NCI-H1092 treated with DMSO at 0.1 percent for 48 hours (cell line): ENCODE measurements around the gene ASS1.
A peak's percentile ranks its signal among the peaks of the same experiment; 100 is the strongest.
"Not testable (repeated sequence)": the region's sequence is repeated elsewhere in the genome, so short reads cannot be mapped to it uniquely, and the experiment has no call there.

Experiments
- DNase-seq: peaks from one replicate; lab custom pipeline; 2025; lab: John Stamatoyannopoulos, UW

ASS1 gene

DNA sequence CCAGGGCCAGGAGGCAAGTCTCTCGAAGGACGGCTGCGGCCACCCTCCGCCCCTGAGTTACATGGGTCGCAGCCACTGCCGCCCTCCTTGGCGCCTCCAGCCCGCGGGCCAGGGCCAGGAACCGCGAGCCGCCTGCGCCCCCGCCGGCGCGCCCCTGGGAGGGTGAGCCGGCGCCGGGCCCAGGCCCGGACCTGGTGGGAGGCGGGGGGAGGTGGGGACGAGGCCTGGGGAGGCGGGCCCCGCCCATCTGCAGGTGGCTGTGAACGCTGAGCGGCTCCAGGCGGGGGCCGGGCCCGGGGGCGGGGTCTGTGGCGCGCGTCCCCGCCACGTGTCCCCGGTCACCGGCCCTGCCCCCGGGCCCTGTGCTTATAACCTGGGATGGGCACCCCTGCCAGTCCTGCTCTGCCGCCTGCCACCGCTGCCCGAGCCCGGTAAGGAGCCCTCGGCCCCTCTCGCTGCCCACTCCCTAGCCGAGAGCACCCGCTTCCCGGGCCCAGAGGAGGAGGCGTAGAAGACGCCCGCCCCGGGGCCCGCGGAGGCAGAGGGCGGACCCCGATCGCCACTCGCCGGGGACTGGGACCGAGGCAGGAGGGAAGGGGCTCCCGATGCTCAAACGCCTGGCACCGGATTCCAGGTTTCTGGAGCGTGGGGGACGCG lies at the start of gene ASS1:
ASS1 (plus strand) TSS at position 397 of the 657 bp plus-strand sequence. CDS start 7,268 bp downstream, outside the sequence.
- peak; percentile 20 for DNase-seq

DNA sequence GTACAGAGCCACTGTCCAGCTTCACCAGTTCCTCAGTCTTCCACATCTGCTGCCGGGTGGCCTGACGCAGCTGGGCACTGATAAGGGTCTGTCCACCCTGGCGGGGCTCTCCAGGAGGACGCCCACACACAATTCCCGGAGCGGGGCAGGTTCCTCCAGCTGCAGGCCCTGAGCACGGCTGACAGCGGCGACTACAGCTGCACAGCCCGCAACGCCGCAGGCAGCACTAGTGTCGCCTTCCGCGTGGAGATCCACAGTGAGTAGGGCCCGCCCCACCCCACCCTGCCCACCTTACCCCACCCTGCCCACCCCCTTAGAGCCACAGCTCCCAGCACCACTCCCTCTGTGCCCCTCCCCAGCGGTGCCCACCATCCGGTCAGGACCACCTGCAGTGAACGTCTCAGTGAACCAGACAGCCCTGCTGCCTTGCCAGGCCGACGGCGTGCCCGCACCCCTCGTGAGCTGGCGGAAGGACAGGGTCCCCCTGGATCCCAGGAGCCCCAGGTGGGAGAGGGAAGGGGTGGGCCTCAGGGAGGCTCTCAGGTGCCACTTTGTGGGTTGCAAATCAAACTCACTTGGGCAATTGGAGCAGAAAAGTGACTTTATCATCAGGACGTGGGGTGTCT lies 48.8 kb upstream of the ASS1 start:
- no peak for DNase-seq

DNA sequence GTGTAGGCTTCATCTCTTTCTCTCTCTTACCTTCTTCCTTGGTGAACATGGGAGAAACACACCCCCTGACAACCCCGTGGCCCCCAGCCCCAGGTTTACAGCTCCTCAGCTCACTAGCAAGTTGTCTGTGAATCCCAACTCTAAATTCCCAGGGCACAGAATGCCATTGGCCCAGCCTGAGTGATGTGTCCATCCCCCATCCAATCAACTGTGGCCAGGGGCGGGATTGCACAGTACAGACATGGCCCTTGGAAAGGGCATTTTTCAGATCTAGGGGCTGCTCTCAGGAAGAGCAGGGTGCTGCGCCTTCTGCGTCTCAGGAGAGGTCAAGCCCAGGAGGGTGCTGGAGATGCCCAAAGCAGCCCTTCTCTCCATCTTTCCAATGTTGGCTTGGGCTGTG lies 48.2 kb upstream of the ASS1 start:
- DNase-seq = no peak

- no peak for DNase-seq
Observed at GRCh38 chr9:130398487-130399240, 46.1 kb upstream of the ASS1 start.

GRCh38 chr9:130399768-130400167 lies 45.0 kb upstream of the ASS1 start:
- DNase-seq = no peak

DNA sequence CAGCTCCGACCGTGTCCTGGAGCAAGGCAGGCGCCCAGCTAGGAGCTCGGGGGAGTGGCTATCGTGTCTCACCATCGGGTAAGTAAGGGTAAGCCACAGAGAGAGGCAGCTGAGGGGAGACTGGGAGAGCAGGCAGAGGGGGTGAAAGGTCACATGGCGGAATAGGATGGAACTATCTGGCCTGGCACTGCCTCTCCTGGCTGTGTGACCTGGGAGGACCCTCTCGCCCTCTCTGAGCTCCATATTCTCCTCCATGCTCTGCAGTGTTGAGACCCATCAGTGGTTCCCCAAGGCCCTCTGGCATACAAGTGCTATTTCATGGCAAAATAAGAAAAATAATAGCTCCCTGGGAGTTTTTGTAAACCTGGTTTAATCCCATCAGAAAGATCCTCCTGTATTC lies 43.9 kb upstream of the ASS1 start:
- DNase-seq = no peak

DNA sequence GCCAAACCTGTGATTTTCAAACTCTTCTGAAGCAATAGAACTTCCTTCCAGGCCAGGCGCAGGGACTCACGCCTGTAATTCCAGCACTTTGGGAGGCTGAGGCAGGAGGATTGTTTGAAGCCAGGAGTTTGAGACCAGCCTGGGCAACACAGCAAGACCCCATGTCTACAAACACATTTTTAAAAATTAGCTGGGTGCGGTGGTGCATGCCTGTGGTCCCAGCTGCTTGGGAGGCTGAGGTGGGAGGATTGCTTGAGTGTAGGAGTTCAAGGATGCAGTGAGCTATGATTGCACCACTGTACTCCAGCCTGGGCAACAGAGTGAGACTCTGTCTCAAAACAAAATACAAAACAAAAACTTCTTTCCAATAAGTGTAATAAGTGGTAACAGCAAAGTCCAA lies 43.0 kb upstream of the ASS1 start:
- not testable (repeated sequence) for DNase-seq

DNA sequence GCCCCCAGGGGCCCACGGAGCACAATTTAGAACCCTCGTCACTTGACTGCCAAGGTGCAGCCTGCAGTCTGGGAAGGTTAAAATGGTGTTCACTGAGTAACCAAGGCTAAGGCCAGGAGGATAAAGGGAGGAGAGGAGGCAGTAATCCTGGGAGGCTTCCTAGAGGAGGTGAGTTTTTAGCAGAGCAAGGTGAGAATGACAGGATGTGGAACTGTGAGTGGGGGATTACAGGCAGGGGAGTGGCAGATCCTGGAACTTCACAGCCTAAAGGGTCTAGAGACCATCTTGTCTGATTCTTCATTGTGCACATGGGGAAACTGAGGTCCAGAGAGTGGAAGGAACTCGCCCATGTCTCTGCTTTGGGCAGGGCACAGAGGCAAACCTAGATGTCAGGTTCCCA lies 42.5 kb upstream of the ASS1 start:
- no peak for DNase-seq

DNA sequence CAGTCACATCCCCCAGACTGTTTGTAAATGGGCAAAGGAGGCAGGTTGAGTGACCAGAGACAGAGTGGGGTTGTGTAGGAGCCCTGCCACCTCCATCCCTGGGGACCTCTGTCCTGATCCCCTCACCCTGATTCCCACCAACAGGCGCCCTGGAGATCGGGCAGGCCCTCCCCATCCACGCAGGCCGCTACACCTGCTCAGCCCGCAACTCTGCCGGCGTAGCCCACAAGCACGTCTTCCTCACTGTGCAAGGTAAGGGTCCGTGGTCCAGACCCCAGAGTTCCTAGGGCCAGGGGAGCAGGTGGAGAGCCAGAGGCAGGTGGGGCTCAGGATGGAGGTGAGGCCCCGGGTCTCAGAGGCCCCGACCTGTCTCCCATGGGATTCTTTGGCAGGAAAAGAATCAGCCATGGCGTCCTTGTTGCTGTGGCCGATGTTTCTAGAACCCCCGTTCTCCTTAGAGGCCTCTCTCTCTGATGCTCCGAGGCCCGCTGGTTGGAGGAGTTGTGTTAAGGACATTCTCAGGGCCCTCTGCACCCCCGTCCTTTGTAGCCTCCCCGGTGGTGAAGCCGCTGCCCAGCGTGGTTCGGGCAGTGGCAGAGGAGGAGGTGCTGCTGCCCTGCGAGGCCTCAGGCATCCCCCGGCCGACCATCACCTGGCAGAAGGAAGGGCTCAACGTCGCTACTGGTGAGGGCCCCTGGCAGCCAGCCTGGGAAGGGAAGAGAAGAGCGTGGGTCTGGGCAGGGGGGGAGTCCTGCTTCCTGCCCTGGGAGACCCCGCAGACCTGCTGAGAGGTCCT lies 41.9 kb upstream of the ASS1 start:
- no peak for DNase-seq

DNA sequence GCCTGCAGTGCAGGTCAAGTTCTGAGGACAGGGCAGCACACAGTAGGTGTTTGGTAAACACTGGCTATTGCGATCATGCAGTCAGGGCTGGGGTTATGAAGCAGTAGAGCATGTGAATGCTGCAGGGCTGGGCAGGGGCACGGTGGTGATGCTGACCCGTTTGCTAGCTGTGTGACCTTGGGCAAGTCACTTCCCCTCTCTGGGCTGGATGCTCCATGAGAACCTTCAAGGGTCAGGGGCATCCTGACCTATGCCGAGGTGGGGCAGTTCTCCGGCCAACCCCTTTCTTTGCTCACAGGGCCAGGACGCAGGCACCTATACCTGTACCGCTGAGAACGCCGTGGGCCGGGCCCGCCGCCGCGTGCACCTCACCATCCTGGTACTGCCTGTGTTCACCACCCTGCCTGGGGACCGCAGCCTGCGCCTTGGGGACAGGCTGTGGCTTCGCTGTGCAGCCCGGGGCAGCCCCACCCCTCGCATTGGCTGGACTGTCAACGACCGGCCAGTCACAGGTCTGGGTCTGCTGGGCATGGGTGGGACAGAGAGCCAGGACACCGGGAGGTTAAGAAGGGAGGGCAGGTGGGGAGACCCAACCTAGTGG lies 39.0 kb upstream of the ASS1 start:
- DNase-seq = no peak

GRCh38 chr9:130406278-130406895 lies 38.4 kb upstream of the ASS1 start:
- DNase-seq = no peak

- DNase-seq = no peak
Observed at GRCh38 chr9:130407916-130408663, 36.7 kb upstream of the ASS1 start.

GRCh38 chr9:130408669-130409068 lies 36.1 kb upstream of the ASS1 start:
- DNase-seq = no peak

GRCh38 chr9:130409246-130409645 lies 35.5 kb upstream of the ASS1 start:
- no peak for DNase-seq

- no peak for DNase-seq
Observed at GRCh38 chr9:130410443-130410842, 34.3 kb upstream of the ASS1 start.

DNA sequence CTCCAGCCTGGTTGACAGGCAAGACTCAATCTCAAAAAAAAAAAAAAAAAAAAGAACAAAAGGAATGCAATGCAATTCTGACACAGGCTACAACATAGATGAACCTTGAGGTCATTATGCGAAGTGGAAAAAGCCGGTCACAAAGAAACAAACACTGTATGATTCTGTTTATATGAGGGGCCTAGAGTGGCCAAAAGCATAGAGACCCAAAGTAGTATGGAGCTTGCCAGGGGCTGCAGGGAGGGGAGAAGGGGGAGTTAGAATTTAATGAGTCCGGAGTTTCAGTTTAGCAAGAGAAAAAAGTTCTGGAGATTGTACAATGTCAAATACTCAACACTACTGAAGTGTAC lies 33.2 kb upstream of the ASS1 start:
- DNase-seq = no peak

GRCh38 chr9:130414081-130414731 lies 30.6 kb upstream of the ASS1 start:
- no peak for DNase-seq

DNA sequence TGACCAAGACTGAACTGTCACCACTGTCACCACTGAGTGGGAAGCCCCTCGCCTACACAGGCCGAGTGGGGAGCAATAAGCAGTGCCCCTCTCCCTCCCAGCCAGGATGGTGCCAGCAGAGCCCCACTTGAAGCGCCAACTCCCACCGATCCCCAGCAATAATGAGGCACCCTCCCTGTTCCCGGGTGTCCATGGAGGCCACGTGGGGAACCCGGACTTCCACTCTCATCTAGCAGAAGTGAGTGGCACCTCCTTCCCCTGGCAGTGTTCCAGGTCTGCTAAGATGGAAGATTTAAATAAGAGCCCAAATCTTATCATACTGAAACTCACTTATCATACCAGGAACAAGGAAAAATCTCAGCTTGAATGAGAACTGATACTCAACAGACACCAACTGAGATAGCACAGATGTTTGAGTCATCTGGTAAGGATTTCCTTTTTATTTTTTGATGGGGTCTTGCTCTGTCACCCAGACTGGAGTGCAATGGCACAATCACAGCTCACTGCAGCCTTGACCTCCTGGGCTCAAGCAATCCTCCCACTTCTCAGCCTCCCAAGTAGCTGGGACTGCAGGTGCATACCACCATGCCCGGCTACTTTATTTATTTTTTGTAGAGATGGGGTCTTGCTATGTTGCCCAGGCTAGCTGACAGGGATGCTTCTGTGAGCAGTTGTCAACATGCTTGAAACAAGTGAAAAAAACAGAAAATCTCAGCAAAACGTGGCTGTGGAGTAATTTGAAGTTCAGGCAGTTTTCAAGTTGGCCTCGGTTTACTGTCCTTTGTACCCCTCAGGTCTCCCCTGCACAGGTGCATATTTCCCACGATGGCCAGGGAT lies 29.6 kb upstream of the ASS1 start:
- DNase-seq = no peak

- DNase-seq = no peak
Observed at GRCh38 chr9:130417602-130418001, 27.2 kb upstream of the ASS1 start.

- DNase-seq = no peak
Observed at GRCh38 chr9:130418776-130419175, 26.0 kb upstream of the ASS1 start.
